ENCODE data around the gene RCBTB2. TPM values are rescaled to one million over a fixed set of nuclear protein-coding genes. Genes with fewer than 3 reads are reported as not detected.
A peak's percentile ranks its signal among the peaks of the same experiment; 100 is the strongest.
"Not testable (repeated sequence)": the region's sequence is repeated elsewhere in the genome, so short reads cannot be mapped to it uniquely, and the experiment has no call there.

The RCBTB2 gene
- total RNA-seq (2014; rRNA removed; shearing (Covaris generic)), result 0.87 and 1.8 TPM in 2 replicates
- polyA plus RNA-seq (2014; cell fraction: nucleus; rRNA removed), result 3.5 and 9.0 TPM in 2 replicates

GRCh38 chr13:48532506-48533499, at the start of gene RCBTB2:
Gene RCBTB2, minus strand, starts transcription at chr13:48533080. Its CDS starts 11,141 bp downstream, at chr13:48521939.
- peak; percentile 93 for DNase-seq (ENCODE audit: extremely low read depth, low read depth)

GRCh38 chr13:48582084-48582483, 49.2 kb upstream of the RCBTB2 start:
- no peak for DNase-seq (ENCODE audit: extremely low read depth, low read depth)

GRCh38 chr13:48580896-48581295, 48.0 kb upstream of the RCBTB2 start:
- DNase-seq (ENCODE audit: extremely low read depth, low read depth), result no peak

DNA sequence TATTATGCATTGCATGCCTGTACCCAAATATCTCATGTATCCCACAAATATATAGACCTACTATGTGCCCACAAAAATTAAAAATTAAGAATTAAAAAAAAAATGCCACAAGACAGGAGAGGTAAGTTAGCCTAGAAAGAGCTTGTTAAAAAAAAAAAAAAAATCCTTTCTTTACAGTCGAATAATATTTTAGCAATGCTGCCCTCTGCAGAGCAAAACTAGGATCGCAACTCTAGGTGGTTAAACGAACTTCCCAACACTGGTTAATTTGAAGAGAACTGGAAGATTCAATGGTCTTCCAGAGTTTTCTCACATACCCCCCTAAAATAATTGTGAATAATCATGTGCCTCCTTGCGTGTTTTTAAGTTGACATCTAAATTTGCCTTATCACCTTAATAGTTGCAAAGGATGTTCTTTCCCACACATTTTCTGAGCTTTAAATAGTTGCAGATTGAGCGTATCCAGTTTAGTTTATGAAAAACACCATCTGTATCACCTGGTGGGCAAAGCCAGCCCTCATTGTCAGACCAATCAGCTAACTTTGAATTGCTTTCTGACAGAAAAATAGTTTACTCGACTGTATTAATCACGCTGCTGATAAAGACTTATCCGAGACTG, 47.4 kb upstream of the RCBTB2 start:
- peak; percentile 56 for DNase-seq (ENCODE audit: extremely low read depth, low read depth)

- not testable (repeated sequence) for DNase-seq (ENCODE audit: extremely low read depth, low read depth)
Observed at GRCh38 chr13:48579919-48580180, 47.0 kb upstream of the RCBTB2 start.

- DNase-seq (ENCODE audit: extremely low read depth, low read depth), result no peak
Observed at GRCh38 chr13:48579165-48579918, 46.5 kb upstream of the RCBTB2 start.

- DNase-seq (ENCODE audit: extremely low read depth, low read depth), result no peak
Observed at GRCh38 chr13:48578516-48579164, 45.8 kb upstream of the RCBTB2 start.

DNA sequence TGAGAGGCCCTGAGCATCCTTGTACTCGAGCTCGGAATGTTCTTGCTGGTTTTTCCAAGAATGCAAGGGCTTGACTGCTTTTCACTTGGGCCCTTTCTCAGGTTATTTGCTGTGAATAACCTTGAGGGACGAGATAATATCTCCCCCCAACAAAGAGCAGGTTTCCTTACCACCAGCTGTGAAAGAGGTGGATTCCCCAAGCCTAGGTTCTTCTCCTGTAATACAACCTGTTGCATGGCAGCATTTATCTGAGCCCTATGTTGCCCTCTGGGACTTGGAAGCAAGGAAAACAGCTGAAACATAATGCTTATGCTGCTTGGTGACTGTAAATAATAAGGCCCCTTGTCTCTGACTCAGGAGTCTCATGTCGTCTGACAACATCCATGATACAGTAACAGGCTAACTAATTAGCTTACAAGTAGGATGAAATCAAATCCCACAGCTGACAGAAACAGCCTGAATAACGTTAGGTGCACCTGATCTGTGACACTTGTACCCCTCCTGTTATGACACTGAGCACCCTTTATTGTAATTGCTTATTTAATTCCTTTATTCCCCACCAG, 43.6 kb upstream of the RCBTB2 start:
- DNase-seq (ENCODE audit: extremely low read depth, low read depth), result no peak

- DNase-seq (ENCODE audit: extremely low read depth, low read depth), result no peak
Observed at GRCh38 chr13:48575031-48575430, 42.2 kb upstream of the RCBTB2 start.

- no peak for DNase-seq (ENCODE audit: extremely low read depth, low read depth)
Observed at GRCh38 chr13:48574041-48574796, 41.3 kb upstream of the RCBTB2 start.

- no peak for DNase-seq (ENCODE audit: extremely low read depth, low read depth)
Observed at GRCh38 chr13:48573213-48574007, 40.5 kb upstream of the RCBTB2 start.

DNA sequence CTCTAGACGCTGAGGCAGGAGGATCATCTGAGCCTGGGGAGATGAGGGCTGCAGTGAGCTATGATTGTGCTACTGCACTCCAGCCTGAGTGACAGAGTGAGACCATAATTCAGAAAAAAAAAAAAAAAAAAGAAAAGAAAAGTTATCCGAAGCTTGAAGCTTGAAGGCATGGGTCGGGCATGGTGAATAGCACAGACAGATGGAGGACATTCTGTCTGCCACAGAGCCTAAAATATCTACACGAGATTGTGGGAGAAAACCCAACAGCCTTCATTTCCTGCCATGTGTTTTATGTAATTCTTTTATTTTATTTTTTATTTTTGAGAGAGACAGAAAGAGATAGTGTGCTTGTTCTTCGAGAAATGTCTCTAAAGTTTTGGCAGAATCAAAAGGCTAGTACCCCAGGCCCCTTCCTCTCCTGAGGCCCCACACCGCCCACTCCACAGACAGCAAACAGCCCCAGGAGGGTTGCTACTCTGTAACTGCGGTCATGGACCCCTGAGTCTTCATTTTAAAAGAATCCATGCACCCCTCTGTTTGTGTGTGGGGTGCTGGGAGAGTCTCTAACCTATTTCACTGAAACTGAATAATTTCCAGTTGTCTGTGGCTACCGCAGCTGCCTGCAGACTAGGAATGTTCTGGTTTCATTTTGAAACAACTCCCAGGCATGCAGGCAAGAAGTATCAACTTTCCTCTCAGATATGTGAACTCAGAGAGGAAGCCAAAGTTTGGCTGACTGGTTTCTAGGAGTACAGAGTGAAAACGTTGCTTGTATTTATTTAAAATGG, 38.4 kb upstream of the RCBTB2 start:
- DNase-seq (ENCODE audit: extremely low read depth, low read depth), result no peak

DNA sequence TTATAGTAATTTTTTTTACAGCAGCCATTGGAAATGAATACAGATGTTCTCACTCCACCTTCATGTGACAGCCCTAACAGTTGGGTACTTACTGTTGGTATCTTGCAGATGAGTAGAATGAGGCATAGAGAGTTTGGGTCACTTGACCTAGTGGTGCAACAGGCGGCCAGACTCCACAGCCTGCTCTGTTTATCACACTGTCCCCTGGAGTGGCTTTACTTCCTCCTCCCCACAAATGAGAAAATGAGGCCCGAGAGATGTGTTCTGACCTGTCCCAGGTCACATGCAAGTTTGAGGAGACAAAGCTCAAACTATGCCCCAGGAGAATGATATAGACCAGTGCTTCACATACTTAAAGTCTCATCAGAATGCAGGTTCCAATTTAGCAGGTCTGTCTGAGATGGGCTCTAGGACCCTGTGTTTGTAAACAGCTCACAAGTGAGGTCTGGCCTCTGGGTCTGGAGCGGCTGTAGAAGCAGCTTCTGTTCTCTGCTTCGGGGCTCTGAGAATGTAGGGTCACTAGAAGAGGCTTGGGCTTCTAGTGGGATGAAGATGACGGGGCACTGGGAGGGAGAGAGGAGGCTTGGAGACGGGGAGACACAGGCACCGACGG, 37.4 kb upstream of the RCBTB2 start:
- no peak for DNase-seq (ENCODE audit: extremely low read depth, low read depth)

GRCh38 chr13:48569104-48569666, 36.3 kb upstream of the RCBTB2 start:
- no peak for DNase-seq (ENCODE audit: extremely low read depth, low read depth)

GRCh38 chr13:48568370-48569103, 35.7 kb upstream of the RCBTB2 start:
- DNase-seq (ENCODE audit: extremely low read depth, low read depth), result no peak

- no peak for DNase-seq (ENCODE audit: extremely low read depth, low read depth)
Observed at GRCh38 chr13:48567515-48568369, 34.9 kb upstream of the RCBTB2 start.
